Stimulated activated CD4-positive, alpha-beta T cell treated with anti-CD3 and anti-CD28 coated beads, Interleukin-15, amount 100 ng/mL, for 48 hours (primary cell): ENCODE data around the gene CYP2W1.
"Not testable (repeated sequence)": the region's sequence is repeated elsewhere in the genome, so short reads cannot be mapped to it uniquely, and the experiment has no call there.

ENCODE experiments used
- DNase-seq, 2 donors: peaks; one replicate each; pipeline ENCODE4 v3.0.0-alpha.2; 2020; ENCODE audit warnings: low read depth in 2 of 2

The CYP2W1 gene

DNA sequence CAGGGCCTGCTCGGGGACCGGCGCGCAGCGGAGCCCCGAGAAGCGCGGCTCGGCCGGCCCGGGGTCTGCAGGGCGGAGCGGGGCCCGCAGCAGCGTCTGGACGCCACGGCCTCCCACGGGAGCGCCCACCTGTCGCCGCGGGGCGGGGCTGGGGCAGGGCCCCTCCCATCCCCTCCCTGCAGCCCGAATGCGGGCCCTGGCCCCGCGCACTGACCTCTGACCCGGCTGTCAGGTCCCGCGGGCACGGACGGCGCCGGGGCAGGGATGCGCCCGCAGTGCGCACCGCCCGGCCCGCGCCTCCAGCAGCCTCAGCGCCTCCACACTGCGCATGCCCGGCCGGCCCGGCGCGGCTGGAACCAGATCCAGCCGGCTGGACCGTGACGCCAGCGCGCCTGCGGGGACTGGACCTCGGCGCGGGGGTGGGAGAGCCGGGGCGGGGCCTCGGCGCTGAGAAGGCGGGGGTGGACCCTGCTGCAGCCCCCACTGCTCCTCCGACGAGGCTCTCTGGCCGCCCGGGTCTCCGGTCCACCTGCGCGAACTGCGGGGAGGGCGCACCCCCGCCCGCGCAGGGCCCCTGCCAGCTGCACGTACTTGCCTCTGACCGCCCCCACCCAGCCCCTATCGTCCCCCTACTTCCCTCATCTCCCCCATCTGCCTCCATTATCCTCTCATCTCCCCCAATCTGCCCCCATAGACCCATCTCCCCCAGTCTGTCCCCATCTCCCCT lies 45.2 kb downstream of the CYP2W1 start:
- DNase-seq: peak; percentile 75 to 84

GRCh38 chr7:1028775-1029636 lies 46.0 kb downstream of the CYP2W1 start:
- peak; percentile 58 to 65 for DNase-seq

- no peak for DNase-seq
Measured at GRCh38 chr7:1029637-1030443, 46.9 kb downstream of the CYP2W1 start.

- DNase-seq: no peak
Measured at GRCh38 chr7:1030444-1031070, 47.6 kb downstream of the CYP2W1 start.

DNA sequence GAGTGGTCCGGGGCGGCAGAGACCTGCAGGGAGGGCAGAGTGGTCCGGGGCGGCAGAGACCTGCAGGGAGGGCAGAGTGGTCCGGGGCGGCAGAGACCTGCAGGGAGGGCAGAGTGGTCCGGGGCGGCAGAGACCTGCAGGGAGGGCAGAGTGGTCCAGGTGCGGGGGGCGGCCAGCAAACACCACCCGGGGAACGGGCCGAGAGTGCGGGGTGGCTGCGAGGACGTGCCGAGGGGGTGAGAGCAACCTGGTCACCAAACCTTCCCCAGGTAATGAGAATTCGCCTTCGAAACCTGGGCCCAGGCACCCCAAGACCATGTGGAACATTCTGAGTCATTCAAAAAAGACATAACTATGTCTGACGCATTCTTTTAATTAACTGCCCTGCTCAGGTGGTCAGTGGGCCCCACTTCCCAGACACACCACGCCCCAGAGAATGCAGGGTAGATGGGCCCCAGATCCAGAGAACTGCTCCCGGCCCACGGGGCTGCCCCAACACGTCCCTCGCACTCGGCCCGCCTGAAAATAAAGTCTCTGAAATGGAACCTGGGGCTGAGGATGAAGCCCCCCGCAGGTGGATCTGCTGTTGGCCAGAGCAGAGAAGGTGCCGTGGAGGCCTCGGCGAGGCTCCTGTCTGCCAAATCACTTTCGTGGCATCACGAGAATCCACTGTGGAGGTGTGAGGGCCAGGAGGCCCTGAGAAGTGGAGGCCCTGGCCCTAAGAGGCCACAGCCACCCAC lies 48.9 kb downstream of the CYP2W1 start:
- DNase-seq: no peak

DNA sequence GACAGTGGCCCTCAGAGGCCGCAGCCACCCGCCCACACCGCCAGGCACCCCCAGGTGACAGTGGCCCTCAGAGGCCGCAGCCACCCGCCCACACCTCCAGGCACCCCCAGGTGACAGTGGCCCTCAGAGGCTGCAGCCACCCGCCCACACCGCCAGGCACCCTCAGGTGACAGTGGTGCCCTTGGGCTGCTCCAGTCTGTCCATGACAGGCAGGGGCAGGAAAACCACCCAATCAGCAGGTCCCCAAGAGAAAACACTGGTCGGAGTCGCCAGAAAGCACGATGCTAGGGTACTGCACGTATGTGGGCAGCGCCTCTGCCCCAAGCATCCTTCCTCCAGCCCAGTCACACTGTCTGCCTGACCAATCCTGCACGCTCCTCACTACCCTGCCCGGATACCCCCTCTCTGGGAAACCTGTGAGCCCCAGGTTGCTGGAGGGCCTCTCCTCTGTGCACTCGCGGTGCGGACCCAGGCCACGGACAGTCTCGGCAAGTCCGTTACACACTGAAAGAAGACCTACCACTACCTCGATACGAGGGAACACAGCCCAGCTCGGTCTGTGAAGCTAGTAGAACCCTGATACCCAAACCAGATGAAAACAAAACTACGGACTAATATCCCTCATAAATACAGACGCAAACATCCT lies 49.7 kb downstream of the CYP2W1 start:
- DNase-seq: no peak

GRCh38 chr7:1033546-1034145 lies 50.7 kb downstream of the CYP2W1 start:
- DNase-seq: no peak

DNA sequence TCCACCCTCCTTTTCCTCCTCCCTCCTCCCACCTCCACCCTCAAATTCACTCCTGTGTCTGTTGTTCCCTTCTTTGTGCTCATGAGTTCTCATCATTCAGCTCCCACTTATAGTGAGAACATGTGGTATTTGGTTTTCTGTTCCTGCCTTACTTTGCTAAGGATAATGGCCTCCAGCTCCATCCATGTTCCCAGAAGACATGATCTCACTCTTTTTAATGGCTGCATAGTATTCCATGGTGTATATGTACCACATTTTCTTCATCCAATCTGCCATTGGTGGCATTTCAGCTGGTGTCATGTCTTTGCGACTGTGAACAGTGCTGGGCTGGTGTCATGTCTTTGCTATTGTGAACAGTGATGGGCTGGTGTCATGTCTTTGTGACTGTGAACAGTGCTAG lies 51.8 kb downstream of the CYP2W1 start:
- not testable (repeated sequence) for DNase-seq

DNA sequence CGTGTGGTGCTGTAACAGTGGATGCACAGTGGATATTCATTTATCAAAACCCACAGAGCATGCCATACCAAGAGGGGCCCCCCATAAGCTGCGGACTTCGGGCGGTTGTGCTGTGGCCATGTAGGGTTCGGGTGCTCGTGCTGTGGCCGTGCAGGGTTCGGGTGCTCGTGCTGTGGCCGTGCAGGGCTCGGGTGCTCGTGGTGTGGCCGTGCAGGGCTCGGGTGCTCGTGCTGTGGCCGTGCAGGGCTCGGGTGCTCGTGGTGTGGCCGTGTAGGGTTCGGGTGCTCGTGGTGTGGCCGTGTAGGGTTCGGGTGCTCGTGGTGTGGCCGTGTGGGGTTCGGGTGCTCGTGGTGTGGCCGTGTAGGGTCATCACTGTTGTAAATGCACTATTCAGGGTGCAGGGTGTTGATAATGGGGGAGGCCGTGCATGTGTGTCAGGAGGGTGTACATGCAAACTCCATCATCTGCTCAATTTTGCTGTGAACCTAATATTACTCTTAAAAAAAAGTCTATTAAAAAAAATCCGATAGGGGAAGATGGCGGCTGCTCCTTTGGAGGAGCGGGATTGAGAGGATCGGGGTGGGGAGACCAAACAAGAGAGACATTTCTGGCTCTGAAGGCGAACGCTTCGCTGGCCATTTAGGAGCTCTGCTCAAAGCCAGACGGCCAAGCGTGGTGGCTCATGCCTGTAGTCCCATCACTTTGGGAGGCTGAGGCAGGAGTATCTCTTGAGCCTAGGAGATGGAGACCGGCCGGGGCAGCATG lies 53.4 kb downstream of the CYP2W1 start:
- DNase-seq: not testable (repeated sequence)
